RWPE1 (cell line): Measurements from ENCODE around the gene GSK3A.

Experiments
- CTCF ChIA-PET: fragments of 350-600 bp; sonication (Branson Sonifier 250); formaldehyde crosslinking; extraction: SDS; loops from one replicate; lab custom pipeline; 2021; lab: Yijun Ruan, JAX
- POLR2A ChIA-PET: fragments of 400-600 bp; formaldehyde crosslinking; extraction: SDS; loops from one replicate; lab custom pipeline; 2020; ENCODE audit warnings: antibody characterized with exemption; ENCODE audit not compliant: low non-redundant PET; lab: Yijun Ruan, JAX
- DNase-seq: peaks from one replicate; pipeline ENCODE4 v3.0.0; 2012; ENCODE audit warnings: low spot score
- H3K27ac ChIP-seq: fragments of 450-650 bp; 2 replicates; pipeline ENCODE4 v1.5.1; 2017
- TF ChIP-seq, protein P1 (sequence below): fragments of 450-650 bp; conservative IDR thresholded peaks from 2 replicates; pipeline ENCODE4 v1.5.1; 2017; ENCODE audit warnings: low read depth, mild to moderate bottlenecking

GSK3A gene

DNA sequence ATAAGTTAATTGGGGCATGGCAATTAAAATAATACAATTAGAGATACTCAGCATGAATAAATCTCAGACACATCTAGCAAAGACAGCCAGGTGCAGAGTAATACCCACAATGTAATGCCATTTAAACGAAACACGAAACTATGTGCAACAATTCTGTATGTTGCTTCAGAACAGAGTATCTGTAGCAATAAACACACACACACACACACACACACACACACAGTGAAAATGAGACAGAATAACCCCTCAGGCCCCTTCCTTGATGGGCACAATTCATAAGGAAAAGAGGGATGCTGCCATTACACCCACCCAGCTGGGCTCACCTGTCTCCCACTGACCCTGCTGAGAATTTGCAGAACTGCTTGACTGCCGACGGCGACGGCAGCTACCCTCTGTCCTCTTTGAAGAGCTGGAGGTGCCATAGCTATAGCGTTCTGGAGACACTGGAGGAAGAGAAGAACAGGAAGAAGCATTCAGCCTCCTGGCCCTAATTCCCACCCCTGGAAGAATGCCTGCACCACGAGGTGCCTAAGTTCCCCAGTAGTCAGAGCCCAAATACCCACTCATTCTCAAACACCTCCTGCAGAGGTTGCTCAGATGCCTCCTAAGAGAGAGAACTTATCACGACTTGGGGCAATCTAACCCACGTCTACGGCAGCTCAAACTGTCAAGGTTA is 27.5 kb downstream of the GSK3A start:
- CTCF ChIA-PET = no interaction called here
- POLR2A ChIA-PET = no interaction called here
- no peak for DNase-seq
- peak overlapping the region; percentile 15 for H3K27ac ChIP-seq
- TF ChIP-seq, protein P1, sequence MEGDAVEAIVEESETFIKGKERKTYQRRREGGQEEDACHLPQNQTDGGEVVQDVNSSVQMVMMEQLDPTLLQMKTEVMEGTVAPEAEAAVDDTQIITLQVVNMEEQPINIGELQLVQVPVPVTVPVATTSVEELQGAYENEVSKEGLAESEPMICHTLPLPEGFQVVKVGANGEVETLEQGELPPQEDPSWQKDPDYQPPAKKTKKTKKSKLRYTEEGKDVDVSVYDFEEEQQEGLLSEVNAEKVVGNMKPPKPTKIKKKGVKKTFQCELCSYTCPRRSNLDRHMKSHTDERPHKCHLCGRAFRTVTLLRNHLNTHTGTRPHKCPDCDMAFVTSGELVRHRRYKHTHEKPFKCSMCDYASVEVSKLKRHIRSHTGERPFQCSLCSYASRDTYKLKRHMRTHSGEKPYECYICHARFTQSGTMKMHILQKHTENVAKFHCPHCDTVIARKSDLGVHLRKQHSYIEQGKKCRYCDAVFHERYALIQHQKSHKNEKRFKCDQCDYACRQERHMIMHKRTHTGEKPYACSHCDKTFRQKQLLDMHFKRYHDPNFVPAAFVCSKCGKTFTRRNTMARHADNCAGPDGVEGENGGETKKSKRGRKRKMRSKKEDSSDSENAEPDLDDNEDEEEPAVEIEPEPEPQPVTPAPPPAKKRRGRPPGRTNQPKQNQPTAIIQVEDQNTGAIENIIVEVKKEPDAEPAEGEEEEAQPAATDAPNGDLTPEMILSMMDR = no peak

DNA sequence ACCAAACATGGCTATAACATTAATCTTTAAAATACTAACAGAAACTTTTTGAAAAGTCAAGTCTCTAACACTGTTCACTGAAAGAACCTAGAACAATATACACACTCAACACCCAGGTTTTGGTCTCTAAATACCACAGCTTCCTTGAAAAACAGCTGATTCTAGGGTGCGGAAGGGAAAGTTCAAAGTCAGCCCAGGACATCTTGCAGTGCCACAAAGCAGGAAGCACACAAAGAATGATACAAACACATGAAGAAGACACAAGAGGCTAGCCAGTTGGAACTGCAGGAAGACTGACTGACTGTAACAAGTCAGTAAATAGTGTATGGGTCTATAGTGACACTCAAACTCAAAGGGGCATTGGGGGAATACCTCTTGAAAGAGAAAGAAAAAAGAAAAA is 29.5 kb downstream of the GSK3A start:
- TF ChIP-seq, protein P1 = no peak
- peak overlapping the region; percentile 34; the same call in 1 of the 2 replicates for H3K27ac ChIP-seq
- ChIA-PET CTCF (no interaction called here), POLR2A (no interaction called here)
- DNase-seq = no peak

DNA sequence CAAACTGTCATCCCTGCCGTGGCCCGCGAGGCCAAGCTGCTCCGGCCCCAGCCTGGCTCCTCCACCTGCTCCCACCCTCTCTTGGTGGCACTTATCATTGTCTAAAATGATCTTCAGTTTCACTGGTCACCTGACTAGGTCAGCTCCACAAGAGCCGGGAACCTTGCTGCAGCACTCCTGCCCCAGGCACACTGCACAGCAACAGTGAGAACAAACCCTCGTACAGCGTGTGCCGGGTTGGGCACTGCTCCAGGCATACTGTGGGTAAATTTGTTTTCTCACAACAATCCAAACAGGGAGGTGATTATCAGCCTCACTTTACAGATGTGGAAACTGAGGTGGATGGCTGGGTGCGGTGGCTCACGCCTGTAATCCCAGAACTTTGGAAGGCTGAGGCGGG is 33.8 kb downstream of the GSK3A start:
- ChIA-PET POLR2A (no interaction called here), CTCF (interaction anchor here (0.8 kb wide), 1 partner anchor 262 kb away, joined by 3 read pairs; no protein-coding TSS in a partner anchor)
- TF ChIP-seq, protein P1 = no peak
- DNase-seq = no peak
- peak overlapping the region; percentile 84 for H3K27ac ChIP-seq

DNA sequence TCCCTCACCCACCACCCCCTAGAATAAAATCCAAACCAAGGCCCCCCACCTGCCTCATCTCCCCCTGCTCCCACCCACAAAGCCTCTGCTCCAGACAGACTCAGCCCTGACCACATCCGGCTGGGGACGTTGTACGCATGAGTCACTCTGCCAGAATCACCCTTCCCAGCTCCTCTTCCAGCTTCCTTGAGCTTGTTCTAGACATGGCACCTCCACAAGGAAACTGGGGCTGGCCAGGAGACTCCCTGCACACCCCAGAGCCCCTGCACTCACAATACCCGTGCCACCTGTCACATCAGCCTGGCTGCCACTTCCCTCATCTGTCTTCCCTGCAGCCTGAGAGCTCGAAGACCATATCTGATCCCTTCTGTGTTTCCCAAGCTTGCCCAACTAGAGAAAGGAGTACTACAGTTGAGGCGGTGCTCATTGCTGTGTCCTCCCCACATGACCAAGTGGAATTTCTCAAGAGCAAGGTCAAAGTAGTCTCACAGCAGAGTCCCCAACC is 34.6 kb downstream of the GSK3A start:
- DNase-seq = peak; percentile 71
- POLR2A ChIA-PET = no interaction called here
- TF ChIP-seq, protein P1 = no peak
- H3K27ac ChIP-seq = peak overlapping the region; percentile 84
- CTCF ChIA-PET = no interaction called here

DNA sequence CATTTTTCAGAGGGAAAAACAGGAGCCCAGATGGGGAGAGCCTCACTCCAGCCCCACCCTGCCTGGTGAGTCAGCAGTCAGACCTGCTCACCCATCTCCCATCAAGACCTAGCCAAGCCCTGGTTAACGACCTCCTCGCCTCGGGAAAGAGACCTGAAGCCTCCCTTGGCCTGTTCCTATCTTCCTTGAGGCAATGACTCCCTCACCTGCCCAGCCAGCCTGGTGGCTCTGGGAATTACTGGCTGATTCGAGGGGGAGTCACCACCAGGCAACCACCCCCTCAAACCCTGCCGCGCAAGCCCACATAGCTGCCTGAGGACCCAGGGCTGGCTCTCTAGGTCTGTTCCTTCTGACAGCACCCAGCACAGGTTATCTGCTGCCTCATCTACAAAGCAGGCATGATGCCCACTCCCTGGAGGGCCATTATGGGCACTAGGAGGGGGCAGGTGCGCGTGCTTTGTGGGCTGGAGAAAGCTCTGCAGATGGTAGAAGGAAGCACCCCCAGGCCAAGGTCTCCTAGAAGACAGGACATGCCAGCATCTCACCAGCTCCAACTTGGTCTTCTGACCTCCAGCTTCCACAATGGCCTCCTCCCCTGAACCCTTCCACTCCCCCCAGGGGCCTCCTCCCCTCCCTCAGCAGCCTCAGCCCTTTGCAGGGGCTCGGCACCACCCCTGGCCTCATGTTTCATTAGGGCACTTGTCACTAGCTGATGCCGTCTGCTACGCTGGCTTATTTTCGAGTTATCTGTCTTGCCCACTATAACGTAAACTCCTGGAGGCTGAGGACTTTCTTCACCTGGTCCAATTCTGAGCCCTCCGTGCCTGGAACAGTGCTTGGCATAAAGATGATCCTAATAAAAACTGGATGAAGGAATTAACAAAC is 35.3 kb downstream of the GSK3A start:
- peak; percentile 89 for DNase-seq
- peak overlapping the region; percentile 84 for H3K27ac ChIP-seq
- POLR2A ChIA-PET = no interaction called here
- TF ChIP-seq, protein P1 = no peak
- CTCF ChIA-PET = no interaction called here

DNA sequence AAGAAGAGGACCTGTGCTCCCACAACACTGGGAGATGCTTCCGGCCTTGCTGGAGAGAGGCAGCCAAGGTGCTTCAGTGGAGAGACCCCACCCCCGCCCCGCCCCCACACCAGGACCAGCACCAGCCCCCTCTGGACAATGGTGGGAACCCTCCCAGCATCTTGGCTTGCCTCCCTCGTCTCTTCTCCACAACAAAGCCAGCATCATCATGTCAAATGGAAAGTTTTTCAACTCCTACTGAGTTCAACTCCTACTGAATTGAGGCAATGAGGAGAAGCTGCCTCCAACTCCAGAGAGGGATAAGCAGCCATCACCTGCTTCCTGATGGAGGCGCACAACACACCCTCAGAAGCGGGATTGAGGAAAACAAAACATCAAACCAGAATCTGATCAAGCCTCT is 37.7 kb downstream of the GSK3A start:
- CTCF ChIA-PET = no interaction called here
- TF ChIP-seq, protein P1 = no peak
- no peak for DNase-seq
- peak overlapping the region; percentile 40 for H3K27ac ChIP-seq
- POLR2A ChIA-PET = no interaction called here
